Measurements from ENCODE around the gene SIX2.

- TF ChIP-seq, protein P1, sequence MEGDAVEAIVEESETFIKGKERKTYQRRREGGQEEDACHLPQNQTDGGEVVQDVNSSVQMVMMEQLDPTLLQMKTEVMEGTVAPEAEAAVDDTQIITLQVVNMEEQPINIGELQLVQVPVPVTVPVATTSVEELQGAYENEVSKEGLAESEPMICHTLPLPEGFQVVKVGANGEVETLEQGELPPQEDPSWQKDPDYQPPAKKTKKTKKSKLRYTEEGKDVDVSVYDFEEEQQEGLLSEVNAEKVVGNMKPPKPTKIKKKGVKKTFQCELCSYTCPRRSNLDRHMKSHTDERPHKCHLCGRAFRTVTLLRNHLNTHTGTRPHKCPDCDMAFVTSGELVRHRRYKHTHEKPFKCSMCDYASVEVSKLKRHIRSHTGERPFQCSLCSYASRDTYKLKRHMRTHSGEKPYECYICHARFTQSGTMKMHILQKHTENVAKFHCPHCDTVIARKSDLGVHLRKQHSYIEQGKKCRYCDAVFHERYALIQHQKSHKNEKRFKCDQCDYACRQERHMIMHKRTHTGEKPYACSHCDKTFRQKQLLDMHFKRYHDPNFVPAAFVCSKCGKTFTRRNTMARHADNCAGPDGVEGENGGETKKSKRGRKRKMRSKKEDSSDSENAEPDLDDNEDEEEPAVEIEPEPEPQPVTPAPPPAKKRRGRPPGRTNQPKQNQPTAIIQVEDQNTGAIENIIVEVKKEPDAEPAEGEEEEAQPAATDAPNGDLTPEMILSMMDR (IDR thresholded peaks at IDR 0.05; ENCODE audit: low read length), result no peak
- no peak for TF ChIP-seq EZH2phosphoT487 (IDR thresholded peaks at IDR 0.05; ENCODE audit: low read length)
These were observed 47.0 kb downstream of the SIX2 start for GRCh38 chr2:44962176-44962695.

All from MM.1S (cell line).